GM19193 (cell line): ENCODE measurements around the gene KIF3B.

ENCODE experiments used
- POLR2A ChIP-seq: IDR thresholded peaks from 4 replicates; pipeline ENCODE4 v1.6.1; 2011; ENCODE audit not compliant: insufficient read depth, insufficient read length; ENCODE audit errors: extremely low read depth

Gene KIF3B

DNA sequence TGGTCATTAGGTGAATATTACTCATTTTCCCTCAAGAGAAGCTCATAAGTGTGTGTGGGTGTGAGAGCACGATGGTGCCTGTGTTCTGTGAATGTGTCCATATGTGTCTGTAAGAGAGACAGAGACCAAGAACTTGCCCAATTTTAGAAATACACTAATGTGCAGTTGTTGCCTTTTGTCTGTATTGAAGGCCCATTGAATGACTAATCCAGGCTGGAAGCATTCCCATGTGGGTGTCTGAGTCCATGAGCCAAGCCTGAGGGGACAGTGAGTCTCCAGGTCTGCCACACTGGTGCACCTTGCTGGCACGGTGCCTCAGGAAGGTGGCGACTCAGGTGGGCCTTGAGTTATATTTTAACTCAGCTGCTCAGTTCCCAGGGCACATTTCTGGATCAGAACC is 55.2 kb downstream of the KIF3B start:
- no peak for TF ChIP-seq POLR2A

DNA sequence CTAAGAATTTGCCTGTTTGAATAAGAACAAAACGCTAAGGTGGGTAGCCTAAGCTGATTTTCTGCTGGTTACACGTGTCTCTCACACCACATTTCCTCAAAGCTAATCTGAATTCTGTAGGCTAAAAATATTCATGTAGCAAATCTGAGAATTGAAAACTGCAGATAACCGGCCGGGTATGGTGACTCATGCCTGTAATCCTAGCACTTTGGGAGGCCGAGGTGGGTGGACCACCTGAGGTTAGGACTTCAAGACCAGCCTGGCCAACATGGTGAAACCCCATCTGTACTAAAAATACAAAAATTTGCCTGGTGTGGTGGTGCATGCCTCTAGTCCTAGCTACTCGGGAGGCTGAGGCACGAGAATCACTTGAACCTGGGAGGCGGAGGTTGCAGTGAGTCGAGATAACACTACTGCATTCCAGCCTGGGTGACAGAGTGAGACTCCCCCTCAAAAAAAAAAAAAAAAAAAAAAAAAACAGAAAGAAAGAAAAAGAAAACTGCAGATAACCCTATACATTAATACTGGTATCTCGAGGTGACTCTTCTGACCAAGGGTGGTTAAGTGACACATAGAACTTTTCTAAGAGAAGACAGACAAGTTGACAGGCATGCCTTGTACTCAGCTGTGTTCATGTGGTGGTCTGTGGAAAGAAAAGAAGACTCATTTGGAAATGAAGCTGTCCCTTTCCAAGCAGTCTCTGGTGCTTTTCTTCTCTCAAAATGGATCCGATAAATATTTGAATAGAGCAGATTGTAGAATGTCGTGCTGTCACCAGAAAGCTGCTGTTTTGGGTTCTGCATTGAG is 55.9 kb downstream of the KIF3B start:
- no peak for TF ChIP-seq POLR2A

DNA sequence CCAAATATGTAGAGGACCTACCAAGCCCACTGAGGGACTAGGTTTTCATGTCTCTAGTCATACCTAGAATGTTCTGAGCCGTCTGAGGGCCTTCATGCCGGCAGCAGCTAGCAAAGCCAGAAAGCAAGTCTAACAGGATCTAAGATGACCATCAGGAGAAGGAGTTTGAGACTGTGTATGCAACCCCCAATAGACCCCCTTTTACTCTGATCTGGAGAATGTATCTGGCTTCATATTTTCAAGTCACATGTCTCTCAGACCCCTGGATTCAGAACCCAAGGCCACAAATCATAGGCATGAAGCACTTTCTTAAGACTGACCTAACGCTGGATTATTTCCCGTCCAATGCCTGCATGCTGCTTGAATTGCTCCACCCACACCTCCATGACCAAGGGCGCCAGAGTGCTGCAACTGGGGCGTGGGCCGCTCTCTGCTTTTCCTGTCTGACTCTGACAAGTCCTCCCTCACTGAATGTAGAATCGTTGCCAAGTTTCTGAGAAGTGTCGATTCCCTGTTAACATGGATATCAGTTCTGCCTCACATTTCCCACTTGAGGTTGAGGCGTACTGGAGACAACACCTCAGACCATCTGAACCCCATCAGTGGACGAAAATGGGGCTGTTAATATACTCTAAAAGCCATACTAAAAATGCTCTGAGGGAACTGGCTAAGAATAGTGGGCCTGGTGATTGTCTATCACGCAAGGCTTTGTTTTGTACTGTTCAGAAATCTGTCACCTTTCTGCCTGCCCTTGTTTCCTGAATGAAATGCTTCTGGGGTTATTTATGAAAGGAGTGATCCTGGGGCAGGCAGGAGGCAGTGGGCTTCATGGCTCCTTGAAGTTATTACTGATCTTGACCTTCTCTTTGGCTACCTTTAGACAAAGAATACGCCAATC is 56.8 kb downstream of the KIF3B start:
- no peak for TF ChIP-seq POLR2A

DNA sequence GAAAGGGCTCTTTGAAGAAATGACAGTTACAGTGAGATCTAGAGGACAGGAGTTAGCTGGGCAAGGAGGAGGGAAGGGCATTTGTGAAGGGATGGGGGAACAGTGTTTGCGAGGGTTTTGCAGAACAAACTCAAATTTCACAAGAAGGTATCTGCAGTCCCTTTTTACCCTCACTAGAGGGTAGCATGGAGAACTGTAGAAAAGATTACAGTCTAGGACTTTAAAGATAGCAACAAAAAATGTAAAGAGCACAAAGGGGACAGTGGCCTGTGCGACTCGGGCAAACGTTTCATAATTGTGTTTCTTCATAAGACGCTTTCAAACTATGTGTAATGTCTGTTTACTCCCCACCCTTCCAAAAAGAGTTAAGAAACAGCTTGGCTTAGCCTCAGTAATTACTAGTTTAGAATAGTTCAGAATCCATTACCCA is 59.5 kb downstream of the KIF3B start:
- no peak for TF ChIP-seq POLR2A

DNA sequence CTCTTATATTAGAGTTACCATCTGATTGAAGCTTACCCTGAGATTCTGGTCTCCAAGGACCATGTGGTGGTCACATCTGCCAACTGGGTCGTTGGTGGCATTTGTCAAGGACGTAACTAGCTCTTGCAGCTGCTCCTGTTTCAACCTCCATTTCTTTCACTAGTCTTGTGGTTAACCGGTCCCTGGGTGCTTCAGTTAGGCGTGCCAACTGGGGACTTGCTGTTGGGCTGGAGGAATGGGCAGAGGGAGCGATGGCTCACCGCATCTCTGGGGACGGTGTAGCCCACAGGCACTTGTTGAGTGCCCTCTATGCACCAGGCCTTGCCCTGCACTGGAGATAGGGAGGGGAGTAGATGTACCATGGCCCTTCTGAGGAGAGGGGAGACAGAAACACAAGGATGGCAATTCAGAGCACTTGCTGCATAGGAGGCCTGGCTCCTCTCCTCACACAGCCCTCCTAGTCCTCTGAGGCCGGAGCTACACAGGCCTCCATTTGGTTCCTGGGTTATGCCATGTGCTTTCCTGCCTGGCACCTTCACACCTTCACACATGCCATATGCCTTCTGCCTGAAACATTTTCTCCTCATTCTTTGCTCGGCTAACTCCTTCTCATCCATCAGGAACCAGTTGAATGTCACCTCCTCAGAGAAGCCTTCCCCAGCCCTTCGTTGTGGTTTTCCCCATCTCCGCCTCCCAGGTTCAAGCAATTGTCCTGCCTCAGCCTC is 60.6 kb downstream of the KIF3B start:
- no peak for TF ChIP-seq POLR2A

DNA sequence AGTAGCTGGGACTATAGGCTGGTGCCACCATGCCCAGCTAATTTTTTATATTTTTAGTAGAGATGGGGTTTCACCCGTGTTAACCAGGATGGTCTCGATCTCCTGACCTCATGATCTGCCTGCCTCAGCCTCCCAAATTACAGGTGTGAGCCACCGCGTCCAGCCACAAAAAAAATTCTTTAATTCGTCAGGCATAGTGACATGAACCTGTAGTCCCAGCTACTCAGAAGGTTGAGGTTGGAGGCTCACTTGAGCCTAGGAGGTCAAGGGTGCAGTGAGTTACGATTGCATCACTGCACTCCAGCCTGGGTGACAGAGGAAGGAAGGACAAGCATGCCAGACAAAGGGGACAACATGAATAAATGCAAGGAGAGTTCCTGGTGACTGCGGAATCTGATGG is 61.2 kb downstream of the KIF3B start:
- no peak for TF ChIP-seq POLR2A

DNA sequence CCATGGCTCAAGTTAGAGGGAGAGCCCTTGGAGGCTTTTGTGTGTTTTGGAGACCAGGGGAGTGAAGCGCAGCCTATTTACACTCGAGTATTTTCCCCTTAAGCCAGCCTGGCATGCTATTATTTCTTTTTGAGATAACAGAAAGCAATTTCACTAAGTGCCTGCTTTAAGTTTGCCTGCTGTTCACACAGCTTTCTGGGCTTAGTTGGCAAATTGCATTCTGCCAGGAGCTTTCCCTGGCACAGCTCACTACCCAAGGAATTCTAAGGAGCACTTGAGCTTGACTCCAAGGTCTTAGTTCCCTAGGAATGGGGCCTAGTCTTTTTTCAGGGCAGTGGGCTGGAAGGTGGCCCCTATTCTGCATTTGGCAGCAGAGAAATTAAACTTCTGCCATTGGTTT is 61.7 kb downstream of the KIF3B start:
- no peak for TF ChIP-seq POLR2A

DNA sequence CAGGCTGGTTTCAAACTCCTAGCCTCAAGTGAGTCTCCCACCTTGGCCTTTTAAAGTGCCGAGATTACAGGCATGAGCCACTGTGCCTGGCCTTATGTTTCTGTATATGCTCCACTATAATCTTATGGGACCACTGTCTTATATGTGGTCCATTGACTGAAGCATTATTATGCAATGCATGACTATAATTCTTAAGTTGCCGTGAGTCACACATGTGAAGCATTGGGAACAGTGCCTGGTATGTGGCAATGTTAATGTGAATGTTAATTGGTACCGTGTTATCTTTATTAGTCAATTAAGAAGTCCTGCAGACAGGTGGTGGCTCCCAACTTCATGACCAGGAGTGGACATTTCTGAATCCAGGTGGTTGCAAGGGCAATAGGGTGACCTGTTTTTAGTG is 66.0 kb downstream of the KIF3B start:
- no peak for TF ChIP-seq POLR2A

DNA sequence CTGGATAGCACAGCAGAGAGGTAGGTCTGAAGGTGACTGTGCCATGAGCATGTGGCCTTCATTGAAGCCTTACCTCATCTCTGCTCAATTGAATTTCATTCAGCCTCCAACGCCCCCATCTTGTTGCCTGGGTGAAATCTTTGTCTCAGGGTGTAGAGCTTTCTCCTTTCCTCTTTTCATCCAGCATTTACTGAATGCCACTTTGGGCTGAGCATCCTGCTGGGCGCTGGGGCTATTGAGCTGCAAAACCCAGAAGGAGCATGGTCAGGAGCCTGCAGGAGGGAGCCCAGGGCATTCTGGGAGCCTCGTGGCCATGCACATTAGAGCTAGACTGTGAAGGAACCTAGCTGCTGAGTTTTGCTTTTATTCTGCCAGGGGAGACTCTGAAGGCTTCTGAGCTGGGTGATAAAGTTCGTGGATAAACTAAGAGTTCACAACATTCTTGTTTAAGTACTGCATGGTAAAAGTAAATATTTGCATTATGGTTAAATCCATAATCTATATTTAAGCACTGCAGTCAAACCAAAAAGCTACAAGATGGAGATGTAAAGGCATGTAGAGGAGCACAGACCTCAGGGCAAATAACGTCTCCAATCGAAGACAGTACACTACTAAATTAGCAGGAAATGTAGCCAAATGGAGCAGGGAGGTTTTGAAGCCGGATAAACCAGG is 67.5 kb downstream of the KIF3B start:
- TF ChIP-seq POLR2A, result no peak

DNA sequence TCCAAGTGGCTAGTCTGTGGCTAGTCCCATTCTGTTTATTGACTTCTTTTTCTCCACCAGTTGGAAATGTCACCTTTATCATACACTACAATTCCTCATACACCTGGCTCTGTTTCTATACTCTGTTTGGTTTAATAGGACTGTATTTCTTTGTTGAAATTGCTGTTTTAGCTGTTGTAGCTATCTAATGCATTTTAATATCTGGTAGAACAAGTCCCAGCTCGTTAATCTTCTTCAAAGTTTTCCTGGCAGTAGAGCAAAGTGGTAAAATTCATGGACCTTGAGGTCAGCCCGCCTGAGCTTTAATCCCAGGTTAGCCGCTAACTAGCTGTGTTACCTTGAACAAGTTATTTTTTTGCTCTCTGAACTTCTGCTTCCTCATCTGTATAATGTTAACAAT is 70.8 kb downstream of the KIF3B start:
- TF ChIP-seq POLR2A, result no peak

DNA sequence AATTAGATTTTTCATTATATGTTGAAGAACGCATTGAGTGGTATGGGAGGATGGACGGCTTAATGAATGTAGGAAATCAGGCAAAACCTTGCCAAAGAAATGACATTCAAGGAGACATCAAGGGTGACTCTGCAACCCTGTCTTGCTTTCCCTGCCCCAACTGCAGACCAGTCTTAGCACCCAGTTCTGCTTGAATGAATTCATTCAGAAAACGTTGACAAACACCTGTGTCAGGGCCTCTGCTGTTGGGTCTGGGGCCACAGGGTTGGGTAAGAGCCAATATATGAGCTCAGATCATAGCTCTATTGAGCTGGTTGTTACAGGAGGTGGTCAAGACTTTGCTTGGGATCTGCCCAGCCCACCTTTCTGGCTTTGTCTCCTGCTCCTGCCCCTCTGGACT is 73.0 kb downstream of the KIF3B start:
- TF ChIP-seq POLR2A, result no peak

DNA sequence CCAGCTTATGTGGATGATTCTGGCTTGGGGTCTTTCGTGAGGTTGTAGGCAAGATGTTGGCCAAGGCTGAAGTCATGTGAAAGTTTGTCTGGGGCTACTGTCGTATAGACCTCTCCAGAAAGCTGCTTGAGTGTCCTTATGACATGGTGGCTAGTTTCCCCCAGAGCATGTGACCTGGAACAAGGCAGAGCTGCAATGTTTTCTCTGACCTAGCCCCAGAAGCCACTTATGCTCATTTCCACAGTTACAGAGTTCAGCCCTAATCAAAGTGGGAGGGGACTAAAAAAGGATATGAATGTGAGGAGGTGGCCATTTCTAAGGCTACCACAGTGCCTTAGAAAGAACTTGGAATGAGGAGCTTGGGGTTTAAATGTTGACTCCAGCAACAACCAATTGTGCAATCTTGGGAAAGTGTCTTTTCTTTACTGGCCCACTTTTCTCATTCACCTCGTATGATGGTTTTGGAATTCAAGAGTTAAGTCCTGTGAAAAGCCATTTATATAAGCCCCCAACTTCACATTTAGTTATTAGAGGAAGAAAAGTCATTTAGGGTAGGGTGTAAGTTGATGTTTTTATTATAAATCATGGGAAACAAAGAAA is 74.8 kb downstream of the KIF3B start:
- no peak for TF ChIP-seq POLR2A

DNA sequence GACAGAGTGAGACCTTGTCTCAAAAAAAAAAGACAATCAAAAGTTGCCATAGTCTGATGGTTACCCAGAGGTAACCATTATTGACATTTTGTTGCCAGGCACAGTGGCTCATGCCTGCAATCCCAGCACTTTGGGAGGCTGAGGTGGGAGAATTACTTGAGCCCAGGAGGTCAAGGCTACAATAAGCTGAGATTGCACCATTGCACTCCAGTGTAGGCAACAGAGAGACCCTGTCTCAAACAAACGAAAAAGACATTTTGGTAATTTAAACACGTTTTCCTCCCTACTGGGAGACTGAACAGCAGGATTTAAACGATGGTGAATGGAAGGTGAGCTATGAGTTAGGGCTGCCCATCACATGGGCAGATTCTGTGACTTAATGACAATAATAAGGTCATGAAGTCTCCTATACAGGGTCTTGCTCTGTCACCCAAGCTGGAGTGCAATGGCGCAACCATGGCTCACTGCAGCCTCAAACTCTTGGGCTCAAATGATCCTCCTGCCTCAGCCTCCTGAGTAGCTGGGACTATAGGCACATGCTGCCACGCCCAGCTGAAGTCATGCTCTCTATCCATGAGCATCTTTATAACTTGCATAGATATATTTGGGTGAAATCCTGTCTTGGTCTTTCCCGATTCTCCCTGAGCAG is 76.5 kb downstream of the KIF3B start:
- TF ChIP-seq POLR2A, result no peak
